Measurements from ENCODE around the gene SMIM14. TPM values are rescaled to one million over a fixed set of nuclear protein-coding genes. Genes with fewer than 3 reads are reported as not detected.

Gene SMIM14
- polyA plus RNA-seq, 6 donors from 2014 or later = 236 to 487 (median 451) TPM

DNA sequence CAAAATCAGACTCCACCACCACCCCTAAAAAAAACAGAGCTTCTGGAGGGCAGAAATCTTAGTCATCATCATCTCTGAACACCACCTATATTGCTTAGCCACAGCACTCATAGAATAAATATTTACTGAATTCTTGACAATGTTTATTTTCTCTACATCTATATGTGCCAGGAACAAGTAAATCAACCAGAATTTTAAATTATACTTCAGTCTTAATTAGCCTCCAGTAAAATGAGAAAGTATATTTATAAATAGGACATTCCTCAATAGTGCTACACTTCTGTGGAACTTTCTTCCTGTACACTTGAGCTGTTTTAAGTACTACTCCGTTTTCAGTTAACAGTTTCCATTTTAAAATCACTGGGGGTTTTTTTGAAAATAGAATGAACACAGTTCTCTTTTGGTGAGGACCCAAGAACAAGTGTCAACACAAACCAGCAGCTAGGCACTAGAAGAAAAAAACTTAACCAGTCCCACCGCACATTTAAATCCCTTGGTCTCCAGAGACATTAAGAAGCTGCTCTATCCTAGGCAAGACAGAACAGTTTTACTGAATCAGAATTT lies 25.5 kb downstream of the SMIM14 start:
- H3K9me3 Mint-ChIP-seq = no peaks in the 10 kb centered on the region
- peaks cover 47 to 84% (median 61%) of the 10 kb centered on the region in 3 donors for H3K4me1 Mint-ChIP-seq
- H3K36me3 Mint-ChIP-seq = no peaks in the 10 kb centered on the region
- DNase-seq (no peak), ATAC-seq (ENCODE audit: low read depth in 2 of 2) (peak; percentile 41 to 51)
- H3K27ac Mint-ChIP-seq = peak overlapping the region; percentile 63 to 95 (median 84)
- H3K27me3 Mint-ChIP-seq = no peaks in the 10 kb centered on the region
- H3K4me3 Mint-ChIP-seq = peak overlapping the region; percentile 26 to 76 (median 52)

DNA sequence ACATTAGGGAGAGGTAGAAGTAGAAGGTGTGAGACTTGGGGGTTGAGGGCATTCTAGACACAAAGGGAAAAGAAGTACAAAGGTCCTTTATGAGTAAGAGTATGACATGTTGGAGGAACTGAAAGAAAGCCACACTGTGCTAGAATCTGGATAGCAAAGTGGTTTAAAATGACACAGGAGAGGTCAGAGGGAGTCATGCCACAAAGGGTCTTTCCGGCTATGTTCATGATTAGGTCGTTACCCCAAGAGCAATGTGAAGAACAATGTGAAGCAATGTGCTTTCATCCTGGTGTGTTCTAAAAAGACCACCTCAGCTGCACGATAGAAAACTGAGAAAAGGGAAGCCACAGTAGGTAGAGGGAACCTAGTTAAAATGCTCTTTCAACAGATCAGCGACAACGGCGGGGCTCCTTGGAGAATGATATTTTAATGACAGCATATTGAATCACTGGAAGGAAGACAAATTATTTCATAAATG lies 29.2 kb downstream of the SMIM14 start:
- peak overlapping the region; percentile 41 to 93 (median 80) for H3K27ac Mint-ChIP-seq
- H3K36me3 Mint-ChIP-seq = peaks cover 0 to 4% of the 10 kb centered on the region in 2 donors
- ATAC-seq (ENCODE audit: low read depth in 2 of 2) (peak; percentile 84 to 88), DNase-seq (peak; percentile 52)
- H3K27me3 Mint-ChIP-seq = no peaks in the 10 kb centered on the region
- H3K4me1 Mint-ChIP-seq = peaks cover 40 to 68% (median 60%) of the 10 kb centered on the region in 3 donors
- H3K4me3 Mint-ChIP-seq = peak overlapping the region; percentile 24 to 86 (median 66)
- H3K9me3 Mint-ChIP-seq = peaks cover 0 to 7% (median 3%) of the 10 kb centered on the region in 7 donors

DNA sequence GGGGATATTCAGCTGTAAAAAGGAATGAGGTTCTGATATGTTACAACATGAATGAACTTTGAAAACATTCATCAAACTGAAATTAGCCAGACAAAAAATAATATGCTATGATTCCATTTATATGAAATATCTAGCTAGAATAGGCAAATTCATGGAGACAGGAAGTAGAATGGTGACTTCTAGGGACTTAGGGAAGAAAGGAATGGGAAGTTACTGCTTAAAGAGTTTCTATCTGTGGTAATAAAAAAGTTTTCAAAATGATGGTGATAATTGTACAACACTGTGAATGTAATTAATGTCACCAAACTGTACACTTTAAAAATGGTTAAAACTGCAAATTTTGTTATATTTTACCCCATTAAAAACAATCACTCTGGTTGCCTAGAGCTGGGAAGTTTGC lies 30.2 kb downstream of the SMIM14 start:
- no peaks in the 10 kb centered on the region for H3K27me3 Mint-ChIP-seq
- ATAC-seq (ENCODE audit: low read depth in 2 of 2) = no peak
- H3K9me3 Mint-ChIP-seq = peaks cover 0 to 7% (median 3%) of the 10 kb centered on the region in 7 donors
- H3K27ac Mint-ChIP-seq = peak overlapping the region; percentile 41 to 93 (median 78)
- no peak for DNase-seq
- peaks cover 0 to 4% of the 10 kb centered on the region in 2 donors for H3K36me3 Mint-ChIP-seq
- peak overlapping the region in 1 of 8 donors; percentile 15 for H3K4me3 Mint-ChIP-seq
- peaks cover 37 to 58% (median 54%) of the 10 kb centered on the region in 3 donors for H3K4me1 Mint-ChIP-seq

DNA sequence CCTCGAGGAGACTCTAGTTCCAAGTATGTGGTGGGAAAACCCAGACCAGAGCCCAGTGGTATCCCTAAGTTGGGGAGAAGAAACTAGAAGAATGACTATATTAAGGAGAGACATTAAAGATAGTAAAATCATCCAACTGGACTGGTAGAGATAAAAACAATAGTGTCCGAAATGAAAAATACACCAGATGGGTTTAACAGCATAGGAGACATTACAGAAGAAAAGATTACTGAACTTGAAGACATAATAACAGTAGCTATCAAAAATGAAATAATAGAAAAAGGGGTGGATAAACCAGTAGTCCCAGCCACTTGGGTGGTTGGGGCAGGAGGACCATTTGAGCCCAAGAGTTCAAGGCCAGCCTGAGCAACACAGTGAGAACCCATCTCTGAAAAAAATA lies 31.9 kb downstream of the SMIM14 start:
- no peaks in the 10 kb centered on the region for H3K27me3 Mint-ChIP-seq

DNA sequence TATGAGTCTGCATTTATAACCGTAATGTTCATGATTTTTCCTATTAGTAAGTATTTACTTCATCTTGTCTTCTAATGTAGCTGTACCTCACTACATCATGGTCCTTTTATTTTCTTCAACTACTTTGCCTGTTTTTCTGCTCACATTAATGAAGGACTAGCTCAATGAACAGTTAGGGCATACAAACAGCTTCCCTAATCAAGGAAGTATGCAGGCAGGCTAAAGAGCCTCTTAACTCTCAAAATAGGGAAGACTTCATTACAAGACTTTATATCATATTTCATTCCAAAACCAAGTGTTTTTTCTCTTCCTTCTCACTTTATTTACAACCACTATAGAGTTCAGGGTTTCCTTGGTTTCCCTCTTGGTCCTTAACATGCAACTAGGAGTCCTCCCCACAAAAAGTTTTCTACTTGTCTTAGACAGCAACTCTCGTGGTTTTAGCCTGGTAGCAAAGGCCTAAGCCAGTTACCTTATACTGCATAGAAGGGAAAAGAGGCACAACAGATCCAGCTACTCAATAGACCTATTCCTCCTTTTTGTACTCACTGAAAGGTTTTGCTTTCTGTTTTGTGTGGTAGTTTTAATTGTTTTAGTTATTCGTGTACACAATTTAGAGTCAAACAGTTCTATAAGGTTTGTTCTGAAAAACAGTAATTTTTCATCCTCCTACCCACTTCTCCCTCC lies 40.8 kb downstream of the SMIM14 start:
- Mint-ChIP-seq H3K36me3 (peaks cover 15 to 26% of the 10 kb centered on the region in 2 donors), H3K9me3 (peaks cover 0 to 3% (median 0%) of the 10 kb centered on the region in 7 donors), H3K4me3 (peak overlapping the region in 1 of 8 donors; percentile 3), H3K27me3 (no peaks in the 10 kb centered on the region), H3K27ac (peak overlapping the region in 5 of 6 donors; percentile 9 to 90 (median 72)), H3K4me1 (peaks cover 19 to 27% (median 25%) of the 10 kb centered on the region in 3 donors)
- ATAC-seq (ENCODE audit: low read depth in 2 of 2) = peak in 1 of 2 donors; percentile 20
- no peak for DNase-seq

More for the DNA sequence above, 31.9 kb downstream of the SMIM14 start:
- H3K4me1 Mint-ChIP-seq = peaks cover 24 to 41% (median 37%) of the 10 kb centered on the region in 3 donors
- peak overlapping the region in 1 of 8 donors; percentile 61 for H3K4me3 Mint-ChIP-seq
- peaks cover 0 to 7% (median 3%) of the 10 kb centered on the region in 7 donors for H3K9me3 Mint-ChIP-seq
- DNase-seq (no peak), ATAC-seq (ENCODE audit: low read depth in 2 of 2) (no peak)
- H3K36me3 Mint-ChIP-seq = peaks cover 4 to 6% of the 10 kb centered on the region in 2 donors
- H3K27ac Mint-ChIP-seq = peak overlapping the region in 4 of 6 donors; percentile 33 to 83 (median 64)

DNA sequence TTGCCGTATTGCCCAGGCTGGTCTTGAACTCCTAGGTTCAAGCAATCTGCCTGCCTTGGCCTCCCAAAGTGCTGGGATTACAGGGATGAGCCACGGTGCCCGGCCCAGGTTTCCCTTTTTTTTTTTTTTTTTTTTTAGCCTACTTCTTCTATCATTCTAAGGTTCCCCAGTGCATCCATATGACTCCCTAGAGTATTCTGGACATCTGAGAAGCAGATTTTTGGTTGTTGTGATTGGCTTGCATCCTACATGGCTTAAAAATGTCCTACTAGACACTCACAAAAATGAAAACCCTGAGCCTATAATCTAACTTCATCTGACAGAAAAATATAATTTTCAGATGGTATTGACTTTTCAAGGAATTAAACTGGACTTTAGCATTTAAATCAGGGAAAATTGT lies 41.7 kb downstream of the SMIM14 start:
- no peak overlapping the region for H3K4me3 Mint-ChIP-seq
- H3K4me1 Mint-ChIP-seq = peaks cover 19 to 32% (median 26%) of the 10 kb centered on the region in 3 donors
- H3K9me3 Mint-ChIP-seq = peaks cover 0 to 3% (median 0%) of the 10 kb centered on the region in 7 donors
- peak overlapping the region in 2 of 6 donors; percentile 43 to 82 for H3K27ac Mint-ChIP-seq
- DNase-seq = no peak
- no peaks in the 10 kb centered on the region for H3K27me3 Mint-ChIP-seq
- peaks cover 15 to 19% of the 10 kb centered on the region in 2 donors for H3K36me3 Mint-ChIP-seq
- ATAC-seq (ENCODE audit: low read depth in 2 of 2) = no peak

DNA sequence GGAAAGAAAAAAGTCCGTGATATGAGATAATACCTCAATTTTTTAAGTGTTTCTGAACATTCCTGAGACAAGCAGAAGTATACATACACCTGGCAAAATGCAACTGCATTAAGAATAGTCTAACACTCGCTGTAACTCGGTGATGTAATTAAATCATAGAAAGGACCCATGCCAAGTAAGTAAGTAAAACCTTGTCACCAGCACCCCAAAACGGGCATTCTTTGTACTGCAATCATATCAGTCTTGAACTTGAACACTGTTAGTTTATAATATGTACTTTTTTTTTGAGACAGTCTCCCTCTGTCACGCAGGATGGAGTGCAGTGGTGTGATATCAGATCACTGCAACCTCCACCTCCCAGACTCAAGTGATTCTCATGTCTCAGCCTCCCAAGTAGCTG lies 47.4 kb downstream of the SMIM14 start:
- peaks cover 0 to 3% (median 0%) of the 10 kb centered on the region in 7 donors for H3K9me3 Mint-ChIP-seq
- H3K4me3 Mint-ChIP-seq = no peak overlapping the region
- peak overlapping the region in 3 of 6 donors; percentile 56 to 72 (median 70) for H3K27ac Mint-ChIP-seq
- ATAC-seq (ENCODE audit: low read depth in 2 of 2) (no peak), DNase-seq (no peak)
- peaks cover 5 to 9% of the 10 kb centered on the region in 2 donors for H3K36me3 Mint-ChIP-seq
- H3K4me1 Mint-ChIP-seq = peaks cover 6 to 39% (median 18%) of the 10 kb centered on the region in 3 donors
- no peaks in the 10 kb centered on the region for H3K27me3 Mint-ChIP-seq

DNA sequence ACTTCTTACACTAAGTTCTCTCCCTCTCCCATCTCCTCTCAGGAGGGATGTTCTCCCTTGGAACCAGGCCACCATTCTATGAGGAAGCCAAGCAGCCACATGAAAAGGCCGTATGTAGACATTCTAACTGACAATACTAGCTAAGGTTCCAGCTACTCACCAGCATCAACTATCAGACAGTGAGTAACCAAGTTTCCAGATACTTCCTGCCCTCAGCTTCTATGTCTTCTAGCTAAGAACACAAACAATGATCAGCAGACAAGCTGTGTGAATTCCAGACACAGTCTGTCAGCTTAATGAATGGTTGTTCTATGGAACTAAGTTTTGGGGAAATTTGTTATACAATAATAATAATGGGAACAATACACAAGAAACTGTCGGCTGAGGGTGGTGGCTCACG lies 50.8 kb downstream of the SMIM14 start:
- H3K27ac Mint-ChIP-seq = peak overlapping the region in 5 of 6 donors; percentile 26 to 85 (median 65)
- DNase-seq = no peak
- H3K36me3 Mint-ChIP-seq = peaks cover 8 to 14% of the 10 kb centered on the region in 2 donors
- no peak overlapping the region for H3K4me3 Mint-ChIP-seq
- H3K27me3 Mint-ChIP-seq = no peaks in the 10 kb centered on the region
- H3K4me1 Mint-ChIP-seq = peaks cover 12 to 51% (median 31%) of the 10 kb centered on the region in 3 donors
- ATAC-seq (ENCODE audit: low read depth in 2 of 2) = no peak
- peaks cover 0 to 2% (median 0%) of the 10 kb centered on the region in 7 donors for H3K9me3 Mint-ChIP-seq

DNA sequence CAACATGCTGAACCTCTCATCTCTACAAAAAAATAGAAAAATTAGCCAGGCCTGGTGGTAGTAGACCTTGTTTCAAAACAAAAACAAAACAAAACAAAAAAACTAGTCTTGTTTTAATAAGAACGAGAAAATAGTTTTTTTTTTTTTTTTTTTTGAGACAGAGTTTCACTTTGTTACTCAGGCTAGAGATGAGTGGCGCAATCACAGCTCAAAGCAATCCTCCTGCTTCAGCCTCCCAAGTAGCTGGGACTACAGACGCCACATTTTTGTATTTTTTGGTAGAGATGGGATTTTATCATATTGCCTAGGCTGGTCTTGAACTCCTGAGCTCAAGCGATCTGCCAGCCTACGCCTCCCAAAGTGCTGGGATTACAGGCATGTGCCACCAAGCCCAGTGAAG lies 63.7 kb downstream of the SMIM14 start:
- H3K36me3 Mint-ChIP-seq = peaks cover 8% of the 10 kb centered on the region in 2 donors
- H3K9me3 Mint-ChIP-seq = no peaks in the 10 kb centered on the region
- peak overlapping the region in 2 of 6 donors; percentile 51 to 66 for H3K27ac Mint-ChIP-seq
- peaks cover 5 to 52% (median 28%) of the 10 kb centered on the region in 3 donors for H3K4me1 Mint-ChIP-seq
- no peak overlapping the region for H3K4me3 Mint-ChIP-seq
- no peak for DNase-seq
- ATAC-seq (ENCODE audit: low read depth in 2 of 2) = no peak
- H3K27me3 Mint-ChIP-seq = no peaks in the 10 kb centered on the region

DNA sequence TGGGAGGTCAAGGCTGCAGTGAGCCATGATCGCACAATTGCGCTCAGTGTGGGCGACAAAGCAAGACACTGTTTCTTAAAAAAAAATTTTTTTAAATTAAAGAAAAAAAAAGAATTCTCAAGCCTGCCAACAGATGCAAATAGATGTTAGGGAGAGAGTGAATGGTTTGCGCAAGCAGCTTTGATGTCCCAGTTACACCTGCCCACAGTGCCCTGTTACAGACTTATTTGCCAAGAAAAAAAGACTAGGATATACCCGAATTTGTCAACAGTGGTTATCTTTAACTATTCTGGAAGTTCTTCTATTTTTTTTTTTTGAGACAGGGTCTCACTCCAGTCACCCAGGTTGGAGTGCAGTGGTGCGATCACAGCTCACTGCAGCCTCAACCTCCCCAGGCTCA lies 67.2 kb downstream of the SMIM14 start:
- DNase-seq = no peak
- Mint-ChIP-seq H3K4me3 (no peak overlapping the region), H3K27me3 (no peaks in the 10 kb centered on the region), H3K27ac (peak overlapping the region in 1 of 6 donors; percentile 65), H3K9me3 (no peaks in the 10 kb centered on the region), H3K4me1 (peaks cover 13 to 51% (median 20%) of the 10 kb centered on the region in 3 donors), H3K36me3 (peaks cover under 1 to 4% of the 10 kb centered on the region in 2 donors)
- no peak for ATAC-seq (ENCODE audit: low read depth in 2 of 2)

DNA sequence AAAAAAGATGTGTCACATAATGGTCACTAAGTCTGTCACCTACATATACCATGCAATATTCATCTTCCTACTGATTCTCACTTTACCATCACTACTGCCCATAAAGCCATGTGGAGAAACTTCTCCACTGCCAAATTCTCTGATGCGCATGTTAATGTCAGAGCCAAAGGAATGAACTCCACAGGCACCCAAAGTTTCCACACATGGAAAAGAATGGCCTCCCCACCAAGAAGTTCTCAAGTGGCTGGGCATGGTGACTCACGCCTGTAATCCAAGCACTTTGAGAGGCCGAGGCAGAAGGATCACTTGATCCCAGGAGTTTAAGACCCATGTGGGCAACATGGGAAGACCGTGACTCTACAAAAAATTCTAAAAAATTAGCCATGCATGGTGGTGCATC lies 67.6 kb downstream of the SMIM14 start:
- no peak overlapping the region for H3K4me3 Mint-ChIP-seq
- H3K36me3 Mint-ChIP-seq = peaks cover 5 to 8% of the 10 kb centered on the region in 2 donors
- H3K27ac Mint-ChIP-seq = peak overlapping the region in 1 of 6 donors; percentile 44

DNA sequence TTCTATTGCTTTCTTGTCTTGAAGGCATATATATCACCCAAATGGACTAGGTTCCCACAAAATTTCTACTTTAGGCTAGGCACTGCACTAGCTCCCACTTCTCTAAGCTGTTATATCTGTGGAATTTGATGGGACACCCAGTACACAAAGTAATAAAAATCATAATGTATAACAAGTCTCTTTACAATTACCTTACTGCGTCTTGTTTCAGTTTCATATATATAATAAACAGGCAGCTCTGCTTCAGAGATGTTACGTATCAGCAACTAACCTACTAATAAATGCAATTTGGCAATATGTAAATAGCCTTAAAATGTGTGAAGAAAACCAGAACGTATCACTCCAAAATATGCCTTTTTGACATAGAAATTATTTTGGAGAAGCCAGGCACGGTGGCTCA lies 69.5 kb downstream of the SMIM14 start:
- peak overlapping the region in 5 of 6 donors; percentile 79 to 92 (median 87) for H3K27ac Mint-ChIP-seq
- H3K36me3 Mint-ChIP-seq = peaks cover 15 to 18% of the 10 kb centered on the region in 2 donors
- H3K9me3 Mint-ChIP-seq = peaks cover 0 to 5% (median 4%) of the 10 kb centered on the region in 7 donors
- DNase-seq (no peak), ATAC-seq (ENCODE audit: low read depth in 2 of 2) (peak; percentile 43 to 49)
- peaks cover 22 to 40% (median 33%) of the 10 kb centered on the region in 3 donors for H3K4me1 Mint-ChIP-seq
- H3K4me3 Mint-ChIP-seq = peak overlapping the region in 7 of 8 donors; percentile 26 to 85 (median 69)
- no peaks in the 10 kb centered on the region for H3K27me3 Mint-ChIP-seq

More for the DNA sequence above, 67.6 kb downstream of the SMIM14 start:
- ATAC-seq (ENCODE audit: low read depth in 2 of 2) (no peak), DNase-seq (no peak)
- Mint-ChIP-seq H3K4me1 (peaks cover 16 to 47% (median 22%) of the 10 kb centered on the region in 3 donors), H3K9me3 (peaks cover 0 to 3% (median 0%) of the 10 kb centered on the region in 7 donors), H3K27me3 (no peaks in the 10 kb centered on the region)

DNA sequence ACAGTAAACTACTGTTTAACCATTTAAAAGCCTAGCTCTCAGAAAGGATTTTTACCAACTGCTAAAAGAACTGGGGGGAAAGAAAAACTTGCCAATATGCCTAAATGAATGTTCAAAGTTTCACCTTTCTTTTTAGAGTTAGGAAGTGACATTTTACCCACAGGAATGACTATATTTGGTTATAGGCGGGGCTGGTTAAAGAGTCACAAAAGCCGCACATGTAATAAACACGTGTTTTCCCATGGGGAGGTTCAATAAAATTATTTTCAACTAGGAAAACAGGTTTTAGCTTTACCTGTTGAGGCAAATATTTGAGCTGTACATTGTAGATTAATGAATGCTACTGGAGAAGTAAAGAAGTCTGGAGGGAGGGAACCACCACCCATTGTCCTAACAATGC lies 69.9 kb downstream of the SMIM14 start:
- Mint-ChIP-seq H3K27me3 (no peaks in the 10 kb centered on the region), H3K9me3 (peaks cover 0 to 5% (median 4%) of the 10 kb centered on the region in 7 donors), H3K4me3 (peak overlapping the region in 7 of 8 donors; percentile 26 to 85 (median 69)), H3K4me1 (peaks cover 23 to 38% (median 33%) of the 10 kb centered on the region in 3 donors), H3K36me3 (peaks cover 15 to 20% of the 10 kb centered on the region in 2 donors), H3K27ac (peak overlapping the region; percentile 66 to 92 (median 85))
- DNase-seq = peak; percentile 4
- peak; percentile 60 to 79 for ATAC-seq (ENCODE audit: low read depth in 2 of 2)
